Neural cell (in vitro differentiated cells): Measurements from ENCODE around the gene PDHA2.

Source experiments
- EZH2 ChIP-seq: fragments of 200-600, 300-800 bp; shearing (Covaris generic), sonication (generic); IDR thresholded peaks from 2 replicates; pipeline ENCODE4 v1.6.1; 2014; ENCODE audit warnings: antibody characterized with exemption, low read length, borderline replicate concordance, mild to moderate bottlenecking; ENCODE audit not compliant: insufficient read depth, poor library complexity, severe bottlenecking
- MXI1 ChIP-seq: fragments of 450-650 bp; conservative IDR thresholded peaks from 2 replicates; pipeline ENCODE4 v1.6.1; 2014; ENCODE audit warnings: antibody characterized with exemption, mild to moderate bottlenecking; ENCODE audit not compliant: poor library complexity, severe bottlenecking
- POLR2AphosphoS5 ChIP-seq: IDR thresholded peaks from 2 replicates; pipeline ENCODE4 v1.6.1; 2012
- RAD21 ChIP-seq: fragments of 450-650 bp; conservative IDR thresholded peaks from 2 replicates; pipeline ENCODE4 v1.6.1; 2014; ENCODE audit warnings: antibody characterized with exemption, mild to moderate bottlenecking, moderate library complexity
- SMC3 ChIP-seq: fragments of 450-650 bp; conservative IDR thresholded peaks from 2 replicates; pipeline ENCODE4 v1.6.1; 2014; ENCODE audit warnings: antibody characterized with exemption, mild to moderate bottlenecking, moderate library complexity; ENCODE audit not compliant: poor library complexity
- TAF1 ChIP-seq: IDR thresholded peaks from 2 replicates; pipeline ENCODE4 v1.6.1; 2012; ENCODE audit warnings: low read depth
- TF ChIP-seq, protein P1 (sequence below): fragments of 450-650 bp; IDR thresholded peaks from 2 replicates; pipeline ENCODE4 v1.5.1; 2014; ENCODE audit warnings: antibody characterized with exemption, mild to moderate bottlenecking, moderate library complexity; ENCODE audit not compliant: poor library complexity, severe bottlenecking
- TF ChIP-seq, protein P2 (sequence below): IDR thresholded peaks from 2 replicates; pipeline ENCODE4 v1.6.1; 2012; ENCODE audit warnings: borderline replicate concordance

DNA sequence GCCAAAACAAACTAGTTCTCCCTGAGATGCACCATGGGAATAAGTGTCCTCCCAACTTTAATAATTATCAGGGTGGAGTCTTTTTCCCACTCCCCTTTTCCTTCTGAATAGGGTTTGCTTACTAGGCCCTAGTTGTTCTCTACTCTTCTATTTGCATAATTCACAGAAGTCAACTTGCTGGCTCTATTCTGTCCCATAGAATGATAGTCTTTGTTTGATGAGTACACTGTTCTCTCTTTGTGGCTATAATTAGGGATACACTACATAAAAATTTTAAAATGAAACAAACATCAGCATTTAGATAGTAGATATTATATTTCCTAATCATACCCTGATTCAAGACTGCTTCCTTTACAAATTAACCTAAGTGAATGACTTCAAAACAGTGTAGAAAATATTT is 10.3 kb downstream of the PDHA2 start:
- TF ChIP-seq RAD21 (no peak), EZH2 (no peak), POLR2AphosphoS5 (no peak), TAF1 (no peak), MXI1 (no peak), SMC3 (no peak)
- TF ChIP-seq, protein P1, sequence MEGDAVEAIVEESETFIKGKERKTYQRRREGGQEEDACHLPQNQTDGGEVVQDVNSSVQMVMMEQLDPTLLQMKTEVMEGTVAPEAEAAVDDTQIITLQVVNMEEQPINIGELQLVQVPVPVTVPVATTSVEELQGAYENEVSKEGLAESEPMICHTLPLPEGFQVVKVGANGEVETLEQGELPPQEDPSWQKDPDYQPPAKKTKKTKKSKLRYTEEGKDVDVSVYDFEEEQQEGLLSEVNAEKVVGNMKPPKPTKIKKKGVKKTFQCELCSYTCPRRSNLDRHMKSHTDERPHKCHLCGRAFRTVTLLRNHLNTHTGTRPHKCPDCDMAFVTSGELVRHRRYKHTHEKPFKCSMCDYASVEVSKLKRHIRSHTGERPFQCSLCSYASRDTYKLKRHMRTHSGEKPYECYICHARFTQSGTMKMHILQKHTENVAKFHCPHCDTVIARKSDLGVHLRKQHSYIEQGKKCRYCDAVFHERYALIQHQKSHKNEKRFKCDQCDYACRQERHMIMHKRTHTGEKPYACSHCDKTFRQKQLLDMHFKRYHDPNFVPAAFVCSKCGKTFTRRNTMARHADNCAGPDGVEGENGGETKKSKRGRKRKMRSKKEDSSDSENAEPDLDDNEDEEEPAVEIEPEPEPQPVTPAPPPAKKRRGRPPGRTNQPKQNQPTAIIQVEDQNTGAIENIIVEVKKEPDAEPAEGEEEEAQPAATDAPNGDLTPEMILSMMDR: no peak
- TF ChIP-seq, protein P2, sequence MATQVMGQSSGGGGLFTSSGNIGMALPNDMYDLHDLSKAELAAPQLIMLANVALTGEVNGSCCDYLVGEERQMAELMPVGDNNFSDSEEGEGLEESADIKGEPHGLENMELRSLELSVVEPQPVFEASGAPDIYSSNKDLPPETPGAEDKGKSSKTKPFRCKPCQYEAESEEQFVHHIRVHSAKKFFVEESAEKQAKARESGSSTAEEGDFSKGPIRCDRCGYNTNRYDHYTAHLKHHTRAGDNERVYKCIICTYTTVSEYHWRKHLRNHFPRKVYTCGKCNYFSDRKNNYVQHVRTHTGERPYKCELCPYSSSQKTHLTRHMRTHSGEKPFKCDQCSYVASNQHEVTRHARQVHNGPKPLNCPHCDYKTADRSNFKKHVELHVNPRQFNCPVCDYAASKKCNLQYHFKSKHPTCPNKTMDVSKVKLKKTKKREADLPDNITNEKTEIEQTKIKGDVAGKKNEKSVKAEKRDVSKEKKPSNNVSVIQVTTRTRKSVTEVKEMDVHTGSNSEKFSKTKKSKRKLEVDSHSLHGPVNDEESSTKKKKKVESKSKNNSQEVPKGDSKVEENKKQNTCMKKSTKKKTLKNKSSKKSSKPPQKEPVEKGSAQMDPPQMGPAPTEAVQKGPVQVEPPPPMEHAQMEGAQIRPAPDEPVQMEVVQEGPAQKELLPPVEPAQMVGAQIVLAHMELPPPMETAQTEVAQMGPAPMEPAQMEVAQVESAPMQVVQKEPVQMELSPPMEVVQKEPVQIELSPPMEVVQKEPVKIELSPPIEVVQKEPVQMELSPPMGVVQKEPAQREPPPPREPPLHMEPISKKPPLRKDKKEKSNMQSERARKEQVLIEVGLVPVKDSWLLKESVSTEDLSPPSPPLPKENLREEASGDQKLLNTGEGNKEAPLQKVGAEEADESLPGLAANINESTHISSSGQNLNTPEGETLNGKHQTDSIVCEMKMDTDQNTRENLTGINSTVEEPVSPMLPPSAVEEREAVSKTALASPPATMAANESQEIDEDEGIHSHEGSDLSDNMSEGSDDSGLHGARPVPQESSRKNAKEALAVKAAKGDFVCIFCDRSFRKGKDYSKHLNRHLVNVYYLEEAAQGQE: no peak
